AG10803 (cell line): ENCODE results near the gene PNMA8B.
"Not testable (repeated sequence)": the region's sequence is repeated elsewhere in the genome, so short reads cannot be mapped to it uniquely, and the experiment has no call there.

Source experiments
- DNase-seq: peaks from one replicate; pipeline ENCODE4 v3.0.0; 2010; ENCODE audit warnings: low read depth
- H3K4me3 ChIP-seq: 2 replicates; pipeline ENCODE4 v1.5.1; 2011; ENCODE audit warnings: mild to moderate bottlenecking, low read length, control low read depth
- TF ChIP-seq, protein P1 (sequence below): conservative IDR thresholded peaks from 2 replicates; pipeline ENCODE4 v1.5.1; 2011; ENCODE audit warnings: mild to moderate bottlenecking, low read length, control low read depth, inconsistent platforms

Gene PNMA8B

DNA sequence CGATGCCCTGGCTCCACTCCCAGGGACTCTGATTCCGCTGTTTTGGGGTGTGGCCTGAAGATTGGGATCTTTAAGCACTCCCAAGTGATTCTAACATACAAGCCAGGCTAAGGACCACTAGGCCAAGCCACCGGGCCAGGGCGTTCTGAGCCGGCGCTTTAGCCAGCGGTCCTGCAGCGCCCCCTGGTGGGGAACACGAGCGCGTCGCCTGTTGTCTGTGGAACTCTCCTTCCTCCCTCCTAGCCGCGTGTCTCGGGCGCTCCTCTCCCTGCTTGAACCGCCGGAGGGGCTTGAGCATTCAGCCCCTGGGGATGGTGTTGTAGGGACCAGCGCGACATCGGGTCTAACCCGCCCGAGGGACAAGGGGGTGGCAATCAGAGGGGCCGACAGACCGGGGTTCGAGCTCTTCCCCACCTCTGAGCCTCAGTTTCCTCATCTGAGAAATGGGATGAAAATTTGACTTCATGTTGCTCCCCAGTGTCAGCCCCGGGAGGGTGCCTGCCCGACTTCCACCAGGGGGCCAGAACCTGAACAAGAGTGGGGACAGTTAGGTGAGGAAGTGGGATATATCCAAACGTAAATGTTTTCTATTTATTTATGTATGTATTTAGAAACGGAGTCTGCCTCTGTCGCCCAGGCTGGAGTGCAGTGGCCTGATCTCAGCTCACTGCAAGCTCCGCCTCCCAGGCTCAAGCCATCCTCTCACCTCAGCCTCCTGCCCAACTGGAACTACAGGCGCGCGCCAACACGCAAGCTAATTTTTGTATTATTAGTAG, 18.0 kb upstream of the PNMA8B start:
- TF ChIP-seq, protein P1, sequence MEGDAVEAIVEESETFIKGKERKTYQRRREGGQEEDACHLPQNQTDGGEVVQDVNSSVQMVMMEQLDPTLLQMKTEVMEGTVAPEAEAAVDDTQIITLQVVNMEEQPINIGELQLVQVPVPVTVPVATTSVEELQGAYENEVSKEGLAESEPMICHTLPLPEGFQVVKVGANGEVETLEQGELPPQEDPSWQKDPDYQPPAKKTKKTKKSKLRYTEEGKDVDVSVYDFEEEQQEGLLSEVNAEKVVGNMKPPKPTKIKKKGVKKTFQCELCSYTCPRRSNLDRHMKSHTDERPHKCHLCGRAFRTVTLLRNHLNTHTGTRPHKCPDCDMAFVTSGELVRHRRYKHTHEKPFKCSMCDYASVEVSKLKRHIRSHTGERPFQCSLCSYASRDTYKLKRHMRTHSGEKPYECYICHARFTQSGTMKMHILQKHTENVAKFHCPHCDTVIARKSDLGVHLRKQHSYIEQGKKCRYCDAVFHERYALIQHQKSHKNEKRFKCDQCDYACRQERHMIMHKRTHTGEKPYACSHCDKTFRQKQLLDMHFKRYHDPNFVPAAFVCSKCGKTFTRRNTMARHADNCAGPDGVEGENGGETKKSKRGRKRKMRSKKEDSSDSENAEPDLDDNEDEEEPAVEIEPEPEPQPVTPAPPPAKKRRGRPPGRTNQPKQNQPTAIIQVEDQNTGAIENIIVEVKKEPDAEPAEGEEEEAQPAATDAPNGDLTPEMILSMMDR, result peak; percentile 81
- DNase-seq, result peak; percentile 73
- H3K4me3 ChIP-seq, result no peak overlapping the region

DNA sequence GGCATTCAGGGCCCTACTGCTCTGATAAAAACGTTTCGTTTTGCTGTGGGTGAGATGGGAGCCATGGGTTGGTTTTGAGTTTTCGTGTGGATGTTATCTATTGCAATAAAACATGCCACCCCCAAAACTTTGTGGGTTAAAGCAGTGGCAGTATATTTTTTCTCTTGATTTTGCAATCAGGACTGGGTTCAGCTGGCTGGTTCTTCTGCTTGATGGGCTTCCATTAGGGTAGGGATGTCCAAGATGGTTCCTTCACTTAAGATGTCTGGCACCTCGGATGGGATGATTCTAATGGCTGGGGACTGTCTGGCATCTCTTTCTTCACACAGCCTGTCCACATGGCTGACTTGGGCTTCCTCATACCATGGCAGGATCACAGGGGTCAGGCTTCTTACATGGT, 15.6 kb upstream of the PNMA8B start:
- no peak for DNase-seq
- H3K4me3 ChIP-seq, result no peak overlapping the region
- TF ChIP-seq, protein P1, result no peak

DNA sequence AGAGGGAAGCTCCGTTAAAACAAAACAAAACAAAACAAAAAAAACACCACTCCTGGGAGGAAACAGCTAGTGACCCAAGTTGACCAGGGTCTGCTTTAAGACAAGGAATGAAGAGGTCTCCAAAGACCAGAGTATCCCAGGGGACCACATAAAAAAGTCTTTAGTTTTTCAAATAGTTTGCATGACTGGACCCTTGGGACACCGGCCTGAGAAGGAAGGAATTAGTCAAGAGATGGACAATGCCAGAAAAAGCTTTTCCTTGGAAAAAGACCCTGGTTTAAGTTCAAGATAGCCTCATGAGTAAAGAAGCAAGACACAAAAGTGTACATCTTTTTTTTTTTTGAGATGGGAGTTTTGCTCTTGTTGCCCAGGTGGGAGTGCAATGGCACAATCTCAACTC, 12.5 kb upstream of the PNMA8B start:
- no peak for DNase-seq
- H3K4me3 ChIP-seq, result no peak overlapping the region
- TF ChIP-seq, protein P1, result no peak

DNA sequence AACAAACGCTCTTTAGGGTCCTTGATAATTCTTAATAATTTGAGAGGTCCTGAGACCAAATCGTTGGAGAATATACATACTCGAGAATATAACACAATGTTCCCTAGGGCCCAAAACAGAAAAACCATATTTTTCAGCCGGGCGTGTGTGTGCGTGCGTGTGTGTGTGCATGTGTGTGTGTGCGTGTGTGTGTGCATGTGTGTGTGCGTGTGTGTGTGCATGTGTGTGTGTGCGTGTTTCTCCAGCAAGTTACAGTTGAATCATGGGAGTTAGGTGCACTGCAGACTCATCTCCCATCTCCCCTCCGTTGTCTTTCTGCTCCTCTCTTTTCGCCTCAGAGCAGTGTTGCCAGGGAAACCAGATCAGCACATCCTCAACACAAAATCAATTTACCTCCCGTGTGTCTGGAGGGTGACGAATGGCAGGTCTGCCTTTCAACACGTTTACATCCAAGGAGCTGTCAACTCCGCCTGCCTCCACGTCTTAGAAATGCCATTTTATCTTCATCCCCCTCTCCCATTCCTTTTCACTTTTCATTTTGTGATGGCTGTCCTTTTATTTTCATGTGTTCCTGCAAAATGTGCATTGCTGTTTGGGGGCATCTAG, 8.3 kb upstream of the PNMA8B start:
- DNase-seq, result no peak
- H3K4me3 ChIP-seq, result no peak overlapping the region
- TF ChIP-seq, protein P1, result no peak

DNA sequence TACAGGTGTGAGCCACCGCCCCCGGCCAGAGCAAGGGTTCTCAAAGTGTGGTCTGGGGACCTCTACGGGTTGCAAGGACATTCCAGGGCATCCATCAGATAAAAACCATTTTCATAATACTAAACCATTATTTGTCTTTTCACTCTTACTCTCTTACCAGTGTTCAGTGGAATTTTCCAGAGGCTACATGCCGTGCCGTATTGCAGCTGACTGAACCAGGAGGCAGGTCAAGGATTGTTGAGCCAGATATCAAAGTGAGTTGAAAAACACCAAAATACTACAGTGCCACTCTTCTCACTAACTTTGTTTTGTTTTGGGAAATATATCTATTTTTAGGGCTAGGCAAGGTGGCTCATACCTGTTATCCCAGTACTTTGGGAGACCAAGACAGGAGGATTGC, 7.2 kb upstream of the PNMA8B start:
- TF ChIP-seq, protein P1, result no peak
- no peak overlapping the region for H3K4me3 ChIP-seq
- DNase-seq, result no peak

DNA sequence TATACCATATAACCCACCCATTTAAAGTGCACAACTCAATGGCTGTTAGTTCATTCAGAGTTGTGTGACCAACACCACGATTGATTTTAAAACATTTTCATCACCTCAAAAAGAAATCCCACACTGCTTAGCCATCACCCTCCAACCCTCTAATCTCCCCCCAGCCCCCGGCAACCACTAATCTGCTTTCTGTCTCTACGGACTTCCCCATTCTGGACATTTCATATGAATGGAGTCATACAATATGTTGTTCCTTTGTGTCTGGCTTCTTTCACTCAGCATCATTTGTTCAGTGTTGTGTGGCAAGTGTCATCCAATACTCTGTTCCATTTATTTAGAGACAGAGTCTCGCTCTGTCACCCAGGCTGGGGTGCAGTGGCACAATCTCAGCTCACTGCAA, 4.0 kb upstream of the PNMA8B start:
- TF ChIP-seq, protein P1, result no peak
- no peak overlapping the region for H3K4me3 ChIP-seq
- no peak for DNase-seq

DNA sequence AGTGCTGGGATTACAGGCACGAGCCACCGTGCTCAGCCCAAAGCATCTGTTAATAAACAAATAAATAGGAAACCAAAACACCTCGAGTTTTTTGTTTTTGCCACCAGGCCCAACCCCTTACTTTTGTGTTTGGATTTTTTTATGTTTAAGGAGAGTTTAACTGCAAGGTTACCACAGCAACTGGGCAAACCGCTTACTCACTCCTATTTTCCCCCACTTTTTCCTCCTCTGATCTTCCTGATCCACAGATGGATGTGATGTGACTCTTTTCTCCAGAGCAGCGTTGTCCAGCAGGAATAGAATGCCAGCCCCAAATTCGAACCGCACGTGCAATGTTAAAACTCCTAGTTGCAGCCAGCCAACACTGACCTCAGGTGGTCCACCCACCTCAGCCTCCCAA, 2.1 kb upstream of the PNMA8B start:
- H3K4me3 ChIP-seq, result no peak overlapping the region
- TF ChIP-seq, protein P1, result no peak
- no peak for DNase-seq

DNA sequence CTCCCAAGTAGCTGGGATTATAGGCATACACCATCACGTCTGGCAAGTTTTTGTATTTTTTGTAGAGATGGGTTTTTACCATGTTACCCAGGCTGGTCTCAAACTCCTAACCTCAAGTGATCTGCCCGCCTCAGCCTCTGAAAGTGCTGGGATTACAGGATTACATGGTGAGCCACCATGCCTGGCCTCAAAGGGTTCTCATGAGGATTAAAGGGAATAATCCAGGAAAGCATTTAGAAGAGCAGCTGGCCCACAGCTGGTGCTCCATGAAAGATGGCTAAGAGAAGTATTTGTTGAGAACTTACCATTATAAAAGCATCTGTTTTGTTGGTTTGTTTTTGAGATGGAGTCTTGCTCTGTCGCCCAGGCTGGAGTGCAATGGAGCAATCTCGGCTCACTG, 1.2 kb upstream of the PNMA8B start:
- DNase-seq, result not testable (repeated sequence)

More for the DNA sequence above, 1.2 kb upstream of the PNMA8B start:
- H3K4me3 ChIP-seq, result not testable (repeated sequence)
